ENCODE data around the gene PRAMEF33. TPM values are rescaled to one million over a fixed set of nuclear protein-coding genes. Genes with fewer than 3 reads are reported as not detected.
"Not testable (repeated sequence)": the region's sequence is repeated elsewhere in the genome, so short reads cannot be mapped to it uniquely, and the experiment has no call there.

The PRAMEF33 gene
- total RNA-seq = not detected

GRCh38 chr1:13303239-13303638, at the start of gene PRAMEF33:
Gene PRAMEF33, plus strand, starts transcription at chr1:13303539. Its CDS starts 2,416 bp downstream, at chr1:13305955.
- not testable (repeated sequence) for DNase-seq (ENCODE audit: low spot score)

GRCh38 chr1:13253898-13254297, 49.4 kb upstream of the PRAMEF33 start, which contains the start of gene PRAMEF5:
Gene PRAMEF5, plus strand, starts transcription at chr1:13254198. Its CDS starts 5,071 bp downstream, at chr1:13259269.
- not testable (repeated sequence) for DNase-seq (ENCODE audit: low spot score)

GRCh38 chr1:13265124-13265523, 38.2 kb upstream of the PRAMEF33 start:
- DNase-seq (ENCODE audit: low spot score) = not testable (repeated sequence)

- DNase-seq (ENCODE audit: low spot score) = not testable (repeated sequence)
Observed at GRCh38 chr1:13277016-13277415, 26.3 kb upstream of the PRAMEF33 start.

GRCh38 chr1:13279617-13280016, 23.7 kb upstream of the PRAMEF33 start:
- not testable (repeated sequence) for DNase-seq (ENCODE audit: low spot score)

GRCh38 chr1:13285037-13285436, 18.3 kb upstream of the PRAMEF33 start, which contains the start of gene PRAMEF8:
Gene PRAMEF8, minus strand, starts transcription at chr1:13285137. Its CDS starts 1,046 bp downstream, at chr1:13284091.
- DNase-seq (ENCODE audit: low spot score) = not testable (repeated sequence)

- DNase-seq (ENCODE audit: low spot score) = not testable (repeated sequence)
Observed at GRCh38 chr1:13289030-13289429, 14.3 kb upstream of the PRAMEF33 start.

- DNase-seq (ENCODE audit: low spot score) = not testable (repeated sequence)
Observed at GRCh38 chr1:13297216-13297931, 6.0 kb upstream of the PRAMEF33 start.

GRCh38 chr1:13298699-13299098, 4.6 kb upstream of the PRAMEF33 start:
- DNase-seq (ENCODE audit: low spot score) = not testable (repeated sequence)

GRCh38 chr1:13302197-13302596, 1.1 kb upstream of the PRAMEF33 start:
- not testable (repeated sequence) for DNase-seq (ENCODE audit: low spot score)

- DNase-seq (ENCODE audit: low spot score) = not testable (repeated sequence)
Observed at GRCh38 chr1:13315281-13315680, 11.9 kb downstream of the PRAMEF33 start, which contains the start of gene PRAMEF15. Gene PRAMEF15, plus strand, starts transcription at chr1:13315581. Its CDS starts 2,827 bp downstream, at chr1:13318408.

- DNase-seq (ENCODE audit: low spot score) = not testable (repeated sequence)
Observed at GRCh38 chr1:13342496-13342895, 39.2 kb downstream of the PRAMEF33 start.

GRCh38 chr1:13347034-13347433, 43.7 kb downstream of the PRAMEF33 start, which contains the start of gene PRAMEF14:
Gene PRAMEF14, minus strand, starts transcription at chr1:13347134. Its CDS starts 1,820 bp downstream, at chr1:13345314.
- not testable (repeated sequence) for DNase-seq (ENCODE audit: low spot score)

GRCh38 chr1:13353476-13353875, 50.1 kb downstream of the PRAMEF33 start:
- not testable (repeated sequence) for DNase-seq (ENCODE audit: low spot score)

GRCh38 chr1:13354475-13354874, 51.1 kb downstream of the PRAMEF33 start:
- DNase-seq (ENCODE audit: low spot score) = not testable (repeated sequence)

- peak; percentile 31 for DNase-seq (ENCODE audit: low spot score)
Observed at GRCh38 chr1:13356774-13357173, 53.4 kb downstream of the PRAMEF33 start.

Other genes starting within 250 kb of the PRAMEF33 start
- gene PRAMEF27, start 247.0 kb upstream of the PRAMEF33 start, total RNA-seq = not detected
- not detected for gene HNRNPCL3, start 242.8 kb upstream of the PRAMEF33 start, total RNA-seq
- gene PRAMEF25, start 232.8 kb upstream of the PRAMEF33 start, total RNA-seq = not detected
- not detected for gene HNRNPCL2, start 186.7 kb upstream of the PRAMEF33 start, total RNA-seq
- gene PRAMEF26, start 147.5 kb upstream of the PRAMEF33 start, total RNA-seq = not detected
- not detected for gene HNRNPCL4, start 137.9 kb upstream of the PRAMEF33 start, total RNA-seq
- gene PRAMEF9, start 131.7 kb upstream of the PRAMEF33 start, total RNA-seq = not detected
- not detected for gene PRAMEF13, start 102.1 kb upstream of the PRAMEF33 start, total RNA-seq
- gene PRAMEF18, start 77.4 kb upstream of the PRAMEF33 start, total RNA-seq = not detected
- gene PRAMEF5, start 49.3 kb upstream of the PRAMEF33 start, total RNA-seq = not detected
- gene PRAMEF8, start 18.4 kb upstream of the PRAMEF33 start, total RNA-seq = not detected
- gene PRAMEF15, start 12.0 kb downstream of the PRAMEF33 start, total RNA-seq = not detected
- not detected for gene PRAMEF14, start 43.6 kb downstream of the PRAMEF33 start, total RNA-seq
- not detected for gene PRAMEF19, start 68.4 kb downstream of the PRAMEF33 start, total RNA-seq
- not detected for gene PRAMEF17, start 86.1 kb downstream of the PRAMEF33 start, total RNA-seq
- gene PRAMEF20, start 106.9 kb downstream of the PRAMEF33 start, total RNA-seq = not detected
- gene LRRC38, start 210.5 kb downstream of the PRAMEF33 start, total RNA-seq = not detected